Progenitor cell of endocrine pancreas (in vitro differentiated cells): ENCODE data around the gene EEIG1. TPM values are rescaled to one million over a fixed set of nuclear protein-coding genes. Genes with fewer than 3 reads are reported as not detected.
A peak's percentile ranks its signal among the peaks of the same experiment; 100 is the strongest.

Experiments
- DNase-seq: peaks from one replicate; pipeline ENCODE4 v3.0.0; 2021; ENCODE audit warnings: low spot score; ENCODE audit not compliant: unreplicated experiment
- H3K27ac Mint-ChIP-seq: 2 replicates; pipeline ENCODE4 v1.8.0; 2021; ENCODE audit warnings: mild to moderate bottlenecking, moderate library complexity, mixed read lengths
- H3K27me3 Mint-ChIP-seq: 2 replicates; pipeline ENCODE4 v1.8.0; 2021; ENCODE audit warnings: mixed read lengths
- H3K36me3 Mint-ChIP-seq: 2 replicates; pipeline ENCODE4 v1.8.0; 2022; ENCODE audit warnings: mixed read lengths; ENCODE audit not compliant: insufficient read depth
- H3K4me1 Mint-ChIP-seq: 2 replicates; pipeline ENCODE4 v1.8.0; 2021; ENCODE audit warnings: low read depth, mixed read lengths
- H3K4me3 Mint-ChIP-seq: 2 replicates; pipeline ENCODE4 v1.8.0; 2021; ENCODE audit warnings: low read depth, mild to moderate bottlenecking, moderate library complexity, mixed read lengths
- H3K9me3 Mint-ChIP-seq: 2 replicates; pipeline ENCODE4 v1.8.0; 2021; ENCODE audit warnings: low read depth, mixed read lengths
- total RNA-seq: library from RNA; stranded (reverse); gene quantifications from 2 replicates; pipeline ENCODE4 v1.2.1, GENCODE V29; 2021
- TF ChIP-seq, protein P1 (sequence below): fragments of 200-600 bp; sonication (generic); IDR thresholded peaks from one replicate; pipeline ENCODE4 v1.5.0; 2021; ENCODE audit warnings: antibody characterized with exemption, mild to moderate bottlenecking; ENCODE audit not compliant: unreplicated experiment

EEIG1 gene
- total RNA-seq, 1 donor from 2014 or later, result 48.2 TPM

DNA sequence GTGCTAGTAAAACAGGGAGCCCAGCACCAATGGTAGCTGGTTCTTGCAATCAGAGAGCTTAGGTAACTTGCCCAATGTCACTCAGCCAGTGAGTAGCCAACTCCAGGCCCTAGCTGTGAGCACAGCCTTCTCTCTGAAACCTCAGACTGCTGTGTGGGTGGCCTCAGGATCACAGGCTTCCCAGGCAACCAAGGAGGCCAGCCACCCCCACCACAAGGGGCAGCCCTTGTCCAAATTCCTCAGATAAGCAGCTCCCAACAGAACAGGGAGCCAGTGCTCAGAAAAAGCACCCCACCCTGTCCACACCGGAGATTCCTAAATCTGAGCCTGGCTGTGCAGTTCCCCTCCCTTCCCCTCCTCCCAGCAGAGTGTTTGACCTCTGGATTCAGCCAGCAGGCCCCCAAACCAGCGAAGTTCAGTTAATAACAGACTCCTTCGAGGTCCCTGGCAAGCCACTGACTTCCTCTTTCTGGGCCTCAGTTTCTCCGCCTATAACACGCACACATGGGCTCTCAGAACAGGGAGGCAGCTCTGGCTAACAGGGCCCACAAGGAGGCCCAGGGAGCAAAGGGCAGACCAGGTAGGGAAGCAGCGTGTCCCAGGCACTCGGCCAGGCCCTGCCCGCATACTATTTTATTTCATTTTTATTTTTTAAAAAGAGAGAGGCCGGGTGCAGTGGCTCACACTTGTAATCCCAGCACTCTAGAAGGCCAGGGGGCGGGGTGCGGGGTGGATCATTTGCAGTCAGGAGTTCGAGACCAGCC lies 2.7 kb downstream of the EEIG1 start:
- Mint-ChIP-seq H3K9me3 (no peaks in the 10 kb centered on the region), H3K27me3 (no peaks in the 10 kb centered on the region), H3K27ac (peak overlapping the region; percentile 89), H3K4me3 (peak overlapping the region; percentile 93), H3K4me1 (peaks cover 51% of the 10 kb centered on the region), H3K36me3 (no peaks in the 10 kb centered on the region)
- no peak for DNase-seq
- TF ChIP-seq, protein P1, sequence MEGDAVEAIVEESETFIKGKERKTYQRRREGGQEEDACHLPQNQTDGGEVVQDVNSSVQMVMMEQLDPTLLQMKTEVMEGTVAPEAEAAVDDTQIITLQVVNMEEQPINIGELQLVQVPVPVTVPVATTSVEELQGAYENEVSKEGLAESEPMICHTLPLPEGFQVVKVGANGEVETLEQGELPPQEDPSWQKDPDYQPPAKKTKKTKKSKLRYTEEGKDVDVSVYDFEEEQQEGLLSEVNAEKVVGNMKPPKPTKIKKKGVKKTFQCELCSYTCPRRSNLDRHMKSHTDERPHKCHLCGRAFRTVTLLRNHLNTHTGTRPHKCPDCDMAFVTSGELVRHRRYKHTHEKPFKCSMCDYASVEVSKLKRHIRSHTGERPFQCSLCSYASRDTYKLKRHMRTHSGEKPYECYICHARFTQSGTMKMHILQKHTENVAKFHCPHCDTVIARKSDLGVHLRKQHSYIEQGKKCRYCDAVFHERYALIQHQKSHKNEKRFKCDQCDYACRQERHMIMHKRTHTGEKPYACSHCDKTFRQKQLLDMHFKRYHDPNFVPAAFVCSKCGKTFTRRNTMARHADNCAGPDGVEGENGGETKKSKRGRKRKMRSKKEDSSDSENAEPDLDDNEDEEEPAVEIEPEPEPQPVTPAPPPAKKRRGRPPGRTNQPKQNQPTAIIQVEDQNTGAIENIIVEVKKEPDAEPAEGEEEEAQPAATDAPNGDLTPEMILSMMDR, result no peak

DNA sequence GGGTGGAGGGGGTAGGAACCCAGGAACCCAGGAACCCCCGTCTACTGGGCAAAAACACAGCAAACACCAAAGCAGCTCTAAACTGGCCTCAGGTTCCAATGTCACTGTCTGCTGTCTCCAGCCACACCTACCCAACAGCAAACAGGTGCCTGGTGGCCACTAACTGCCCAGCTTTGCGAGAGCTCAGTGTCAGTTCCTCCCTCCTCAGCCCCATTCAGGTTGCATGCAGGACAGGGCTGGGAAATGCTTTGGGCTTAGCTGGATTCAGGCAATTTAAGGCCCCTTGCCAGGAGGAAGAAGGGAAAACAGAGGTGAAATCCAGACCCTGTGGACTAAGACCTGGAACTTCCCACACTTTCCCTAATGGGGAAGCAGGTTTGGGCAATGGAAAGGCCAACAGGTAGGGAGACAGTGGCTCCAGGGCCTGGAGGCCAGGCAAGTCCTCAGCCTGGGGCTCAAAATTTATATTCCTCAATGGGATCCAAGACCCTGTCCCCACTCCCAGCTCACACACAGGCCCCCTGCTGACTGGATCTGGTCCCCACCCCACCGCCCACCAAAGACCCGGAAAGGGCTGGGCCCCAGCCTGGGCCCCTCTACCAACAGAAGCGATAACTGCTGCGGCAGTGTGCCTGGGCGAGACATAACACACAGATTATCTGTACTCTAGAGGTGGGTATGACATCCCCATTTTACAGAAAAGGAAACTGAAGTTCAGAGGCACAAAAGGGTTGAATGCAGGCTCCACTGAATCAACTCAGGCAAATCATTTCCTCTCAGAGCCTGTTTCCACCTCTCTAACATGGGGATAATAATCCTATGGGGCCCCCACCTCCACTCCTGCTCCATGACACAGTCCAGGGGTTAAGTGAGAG lies 3.5 kb downstream of the EEIG1 start:
- Mint-ChIP-seq H3K36me3 (no peaks in the 10 kb centered on the region), H3K27me3 (no peaks in the 10 kb centered on the region), H3K27ac (peak overlapping the region; percentile 59), H3K4me1 (peaks cover 48% of the 10 kb centered on the region), H3K4me3 (peak overlapping the region; percentile 93), H3K9me3 (no peaks in the 10 kb centered on the region)
- DNase-seq, result no peak
- TF ChIP-seq, protein P1, result no peak

DNA sequence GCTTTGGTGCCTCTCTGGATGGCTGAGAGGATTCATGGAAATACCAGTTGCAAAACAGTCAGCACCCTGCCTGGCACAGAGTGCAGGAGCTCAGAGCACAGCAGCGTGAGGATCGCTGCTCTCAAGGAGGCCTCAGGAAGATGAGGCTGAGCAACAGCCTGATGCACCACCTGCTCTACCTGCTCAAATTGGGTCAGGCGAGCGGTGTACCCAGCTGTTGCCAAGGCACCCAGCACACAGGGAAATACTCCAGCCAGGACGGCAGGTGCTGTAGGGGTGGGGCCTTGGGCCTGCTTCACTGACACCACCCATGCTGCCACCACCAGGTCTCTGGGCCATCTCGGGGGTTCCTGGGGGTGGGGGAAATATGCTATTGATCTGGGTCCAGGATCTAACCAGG lies 4.3 kb downstream of the EEIG1 start:
- Mint-ChIP-seq H3K4me1 (peaks cover 50% of the 10 kb centered on the region), H3K36me3 (no peaks in the 10 kb centered on the region), H3K27me3 (no peaks in the 10 kb centered on the region), H3K9me3 (no peaks in the 10 kb centered on the region), H3K4me3 (peak overlapping the region; percentile 14), H3K27ac (peak overlapping the region; percentile 84)
- no peak for DNase-seq
- TF ChIP-seq, protein P1, result no peak

DNA sequence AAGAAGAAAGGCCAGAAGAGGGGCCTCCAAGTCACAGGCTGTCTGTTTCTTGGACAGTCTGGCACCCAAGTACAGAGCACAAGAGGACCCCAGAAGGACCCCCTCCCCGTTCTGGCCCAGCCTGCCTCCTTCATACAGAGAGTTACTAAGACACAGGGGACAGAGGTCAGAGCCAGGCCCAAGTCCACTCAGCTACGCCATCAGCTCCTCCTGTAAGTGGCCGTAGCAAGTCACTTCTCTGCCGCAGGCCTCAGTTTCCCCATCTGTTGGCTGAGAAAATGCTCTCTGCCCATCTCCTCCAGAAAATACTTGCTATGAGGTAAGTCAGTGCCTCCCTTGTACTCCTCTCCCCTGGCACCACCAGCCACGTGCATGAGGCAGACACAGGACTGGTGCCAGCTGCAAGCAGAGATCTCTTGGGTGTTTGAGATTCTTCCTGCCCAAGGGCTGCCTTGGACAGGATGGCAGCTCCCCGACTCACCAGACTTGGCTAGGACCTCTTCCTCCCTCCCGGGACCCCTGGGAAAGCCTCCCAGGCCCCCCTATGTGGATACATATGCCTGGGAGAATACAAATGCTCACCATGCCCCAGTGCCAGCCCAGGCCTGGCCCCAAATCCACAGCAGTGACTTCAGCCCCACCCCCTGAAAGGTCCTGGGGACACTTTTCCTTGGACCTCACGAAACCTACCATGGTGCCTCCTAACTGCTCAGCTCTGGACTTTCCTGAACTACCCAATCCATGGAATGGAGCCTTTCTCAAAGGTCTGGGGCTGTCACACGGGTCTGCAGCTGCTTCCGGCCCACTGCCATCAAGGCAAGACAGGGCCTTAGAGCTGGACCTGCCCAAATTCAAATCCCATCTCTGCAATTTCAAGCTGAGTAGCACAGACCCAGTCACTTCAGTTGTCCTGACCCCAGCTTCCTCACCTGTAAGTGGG lies 5.1 kb downstream of the EEIG1 start:
- DNase-seq, result no peak
- H3K27me3 Mint-ChIP-seq, result no peaks in the 10 kb centered on the region
- H3K4me3 Mint-ChIP-seq, result no peak overlapping the region
- TF ChIP-seq, protein P1, result no peak
- no peaks in the 10 kb centered on the region for H3K9me3 Mint-ChIP-seq
- H3K27ac Mint-ChIP-seq, result no peak overlapping the region
- no peaks in the 10 kb centered on the region for H3K36me3 Mint-ChIP-seq
- H3K4me1 Mint-ChIP-seq, result peaks cover 47% of the 10 kb centered on the region
